Activated CD4-positive, alpha-beta memory T cell treated with anti-CD3 and anti-CD28 coated beads for 36 hours (primary cell): ENCODE data around the gene RPL39L. TPM values are rescaled to one million over a fixed set of nuclear protein-coding genes. Genes with fewer than 3 reads are reported as not detected.
"Not testable (repeated sequence)": the region's sequence is repeated elsewhere in the genome, so short reads cannot be mapped to it uniquely, and the experiment has no call there.

ENCODE experiments used
- CTCF ChIA-PET: fragments of 350-600 bp; sonication (Branson Sonifier 250); formaldehyde crosslinking; loops from one replicate; lab custom pipeline; 2021; ENCODE audit warnings: antibody characterized with exemption, inconsistent platforms; lab: Charles Lee
- POLR2A ChIA-PET: fragments of 350-600 bp; sonication (Branson Sonifier 250); formaldehyde crosslinking; loops from one replicate; lab custom pipeline; 2021; ENCODE audit warnings: antibody characterized with exemption; lab: Charles Lee
- DNase-seq: peaks from one replicate; pipeline ENCODE4 v3.0.0-alpha.2; 2020
- H3K27ac Mint-ChIP-seq: one replicate; pipeline ENCODE4 v1.8.0; 2021; ENCODE audit warnings: mixed read lengths
- H3K27me3 Mint-ChIP-seq: one replicate; pipeline ENCODE4 v1.8.0; 2021; ENCODE audit warnings: mixed read lengths
- H3K36me3 Mint-ChIP-seq: one replicate; pipeline ENCODE4 v1.8.0; 2021; ENCODE audit warnings: mixed read lengths
- H3K4me1 Mint-ChIP-seq: one replicate; pipeline ENCODE4 v1.8.0; 2021; ENCODE audit warnings: low read depth, mixed read lengths
- H3K4me3 Mint-ChIP-seq: one replicate; pipeline ENCODE4 v1.8.0; 2021; ENCODE audit warnings: mild to moderate bottlenecking, mixed read lengths
- H3K9me3 Mint-ChIP-seq: one replicate; pipeline ENCODE4 v1.8.0; 2021; ENCODE audit warnings: mixed read lengths
- intact Hi-C: fragments of 100-400 bp; cut with micrococcal nuclease; formaldehyde crosslinking; loops from one replicate; pipeline ENCODE4 v1.15.1; 2023
- total RNA-seq, 2 experiments: library from RNA; stranded (reverse); gene quantifications; one replicate each; pipeline ENCODE4 v1.2.3, GENCODE V29; 2021

The RPL39L gene
- total RNA-seq, 2 experiments from 2014 or later = 22.5 to 25.2 TPM

- intact Hi-C loops = loop anchor here (5.0 kb wide), 2 partner anchors 184 to 204 kb away; partner anchors contain the start of gene ST6GAL1
- no peaks in the 10 kb centered on the region for H3K27me3 Mint-ChIP-seq
- peaks cover 10% of the 10 kb centered on the region for H3K9me3 Mint-ChIP-seq
- peaks cover 31% of the 10 kb centered on the region for H3K4me1 Mint-ChIP-seq
- DNase-seq = no peak
- peaks cover 17% of the 10 kb centered on the region for H3K36me3 Mint-ChIP-seq
- no peak overlapping the region for H3K27ac Mint-ChIP-seq
- CTCF ChIA-PET = interaction anchor here (1.4 to 3.5 kb wide), 3 partner anchors 14 to 287 kb away, joined by 4 to 19 read pairs (median 13); no protein-coding TSS in a partner anchor
- POLR2A ChIA-PET = no interaction called here
- no peak overlapping the region for H3K4me3 Mint-ChIP-seq
Observed at GRCh38 chr3:187136337-187136736, 3.0 kb downstream of the RPL39L start.

GRCh38 chr3:187135172-187135690 is 4.1 kb downstream of the RPL39L start:
- H3K27me3 Mint-ChIP-seq, POLR2A ChIA-PET, DNase-seq, H3K4me3 Mint-ChIP-seq, H3K27ac Mint-ChIP-seq: not testable (repeated sequence)
- Mint-ChIP-seq H3K36me3 (peaks cover 21% of the 10 kb centered on the region), H3K9me3 (peaks cover 13% of the 10 kb centered on the region), H3K4me1 (peaks cover 39% of the 10 kb centered on the region)
- intact Hi-C loops = loop anchor here (5.0 kb wide), 2 partner anchors 183 to 203 kb away; partner anchors contain the start of gene ST6GAL1
- CTCF ChIA-PET = interaction anchor here (0.6 to 3.5 kb wide), 4 partner anchors 9 to 286 kb away, joined by 3 to 19 read pairs (median 8); no protein-coding TSS in a partner anchor

GRCh38 chr3:187133181-187133580 is 6.1 kb downstream of the RPL39L start:
- intact Hi-C loops, DNase-seq, POLR2A ChIA-PET, H3K4me3 Mint-ChIP-seq, H3K27ac Mint-ChIP-seq, H3K27me3 Mint-ChIP-seq, CTCF ChIA-PET: not testable (repeated sequence)
- Mint-ChIP-seq H3K9me3 (peaks cover 19% of the 10 kb centered on the region), H3K4me1 (peaks cover 40% of the 10 kb centered on the region), H3K36me3 (peaks cover 24% of the 10 kb centered on the region)

GRCh38 chr3:187132666-187133065 is 6.6 kb downstream of the RPL39L start:
- ChIA-PET CTCF (interaction anchor here (0.9 to 5.4 kb wide), 4 partner anchors 7 to 283 kb away, joined by 6 to 58 read pairs (median 11); partner anchors contain the start of gene RPL39L), POLR2A (no interaction called here)
- Mint-ChIP-seq H3K4me3 (no peak overlapping the region), H3K4me1 (peaks cover 38% of the 10 kb centered on the region), H3K36me3 (peaks cover 23% of the 10 kb centered on the region), H3K27ac (no peak overlapping the region), H3K27me3 (no peaks in the 10 kb centered on the region), H3K9me3 (peaks cover 19% of the 10 kb centered on the region)
- intact Hi-C loops = no loop called here
- no peak for DNase-seq

- intact Hi-C loops = loop anchor here (2.0 kb wide), 1 partner anchor 107 kb away; no protein-coding TSS in a partner anchor
- no peak overlapping the region for H3K4me3 Mint-ChIP-seq
- POLR2A ChIA-PET = no interaction called here
- H3K27ac Mint-ChIP-seq = no peak overlapping the region
- peaks cover 23% of the 10 kb centered on the region for H3K36me3 Mint-ChIP-seq
- no peaks in the 10 kb centered on the region for H3K27me3 Mint-ChIP-seq
- CTCF ChIA-PET = interaction anchor here (0.6 to 5.4 kb wide), 7 partner anchors 7 to 283 kb away, joined by 3 to 58 read pairs (median 8); partner anchors contain the start of gene RPL39L
- peaks cover 38% of the 10 kb centered on the region for H3K4me1 Mint-ChIP-seq
- H3K9me3 Mint-ChIP-seq = peaks cover 19% of the 10 kb centered on the region
- no peak for DNase-seq
Observed at GRCh38 chr3:187131981-187132380, 7.3 kb downstream of the RPL39L start.

- peak; percentile 71 for DNase-seq
- H3K9me3 Mint-ChIP-seq = peaks cover 14% of the 10 kb centered on the region
- CTCF ChIA-PET = interaction anchor here (0.7 to 5.4 kb wide), 5 partner anchors 9 to 35 kb away, joined by 3 to 58 read pairs (median 14); partner anchors contain the start of gene RPL39L
- intact Hi-C loops = loop anchor here (1.0 to 2.0 kb wide), 4 partner anchors 9 to 248 kb away; partner anchors contain the start of gene RPL39L
- peak overlapping the region; percentile 50 for H3K4me3 Mint-ChIP-seq
- peaks cover 34% of the 10 kb centered on the region for H3K4me1 Mint-ChIP-seq
- H3K27ac Mint-ChIP-seq = peak overlapping the region; percentile 96
- no peaks in the 10 kb centered on the region for H3K27me3 Mint-ChIP-seq
- POLR2A ChIA-PET = interaction anchor here (0.5 to 1.1 kb wide), 2 partner anchors 9 to 67 kb away, joined by 3 to 5 read pairs; partner anchors contain the start of genes RPL39L and RTP1
- H3K36me3 Mint-ChIP-seq = peaks cover 16% of the 10 kb centered on the region
Observed at GRCh38 chr3:187130346-187131066, 8.8 kb downstream of the RPL39L start.

GRCh38 chr3:187125319-187126031 is 13.8 kb downstream of the RPL39L start:
- no peaks in the 10 kb centered on the region for H3K27me3 Mint-ChIP-seq
- POLR2A ChIA-PET = no interaction called here
- peaks cover 11% of the 10 kb centered on the region for H3K36me3 Mint-ChIP-seq
- DNase-seq = no peak
- H3K4me1 Mint-ChIP-seq = peaks cover 17% of the 10 kb centered on the region
- CTCF ChIA-PET = interaction anchor here (2.2 to 4.4 kb wide), 3 partner anchors 12 to 25 kb away, joined by 8 to 23 read pairs (median 16); partner anchors contain the start of gene RPL39L
- no peak overlapping the region for H3K27ac Mint-ChIP-seq
- no peak overlapping the region for H3K4me3 Mint-ChIP-seq
- peaks cover 8% of the 10 kb centered on the region for H3K9me3 Mint-ChIP-seq
- intact Hi-C loops = no loop called here

- intact Hi-C loops = no loop called here
- DNase-seq = no peak
- Mint-ChIP-seq H3K4me3 (no peak overlapping the region), H3K27me3 (no peaks in the 10 kb centered on the region), H3K9me3 (no peaks in the 10 kb centered on the region), H3K36me3 (no peaks in the 10 kb centered on the region), H3K4me1 (no peaks in the 10 kb centered on the region), H3K27ac (no peak overlapping the region)
- POLR2A ChIA-PET = no interaction called here
- CTCF ChIA-PET = interaction anchor here (1.0 to 4.4 kb wide), 5 partner anchors 9 to 43 kb away, joined by 3 to 23 read pairs (median 10); partner anchors contain the start of gene RPL39L
Observed at GRCh38 chr3:187122261-187122660, 17.0 kb downstream of the RPL39L start.

- Mint-ChIP-seq H3K9me3 (no peaks in the 10 kb centered on the region), H3K27ac (no peak overlapping the region), H3K36me3 (no peaks in the 10 kb centered on the region), H3K4me3 (no peak overlapping the region), H3K4me1 (no peaks in the 10 kb centered on the region), H3K27me3 (no peaks in the 10 kb centered on the region)
- CTCF ChIA-PET = interaction anchor here (0.9 to 2.5 kb wide), 4 partner anchors 8 to 45 kb away, joined by 3 to 8 read pairs (median 4); partner anchors contain the start of gene RPL39L
- no peak for DNase-seq
- intact Hi-C loops = no loop called here
- POLR2A ChIA-PET = no interaction called here
Observed at GRCh38 chr3:187120326-187120725, 19.0 kb downstream of the RPL39L start.

GRCh38 chr3:187114511-187114910 is 24.8 kb downstream of the RPL39L start:
- CTCF ChIA-PET = interaction anchor here (0.9 to 7.0 kb wide), 9 partner anchors 9 to 267 kb away, joined by 3 to 177 read pairs (median 33); partner anchors contain the start of gene RPL39L
- H3K4me1 Mint-ChIP-seq = peaks cover 7% of the 10 kb centered on the region
- DNase-seq = no peak
- no peak overlapping the region for H3K27ac Mint-ChIP-seq
- no peaks in the 10 kb centered on the region for H3K9me3 Mint-ChIP-seq
- POLR2A ChIA-PET = interaction anchor here (0.6 kb wide), 1 partner anchor 13 kb away, joined by 3 read pairs; no protein-coding TSS in a partner anchor
- intact Hi-C loops = no loop called here
- H3K27me3 Mint-ChIP-seq = no peaks in the 10 kb centered on the region
- H3K36me3 Mint-ChIP-seq = no peaks in the 10 kb centered on the region
- H3K4me3 Mint-ChIP-seq = no peak overlapping the region
